Esophagus muscularis mucosa (tissue), 4 donors: ENCODE results near the gene IFNL2. TPM values are rescaled to one million over a fixed set of nuclear protein-coding genes. Genes with fewer than 3 reads are reported as not detected.
A peak's percentile ranks its signal among the peaks of the same experiment; 100 is the strongest.

Source experiments
- DNase-seq: peaks from one replicate; pipeline ENCODE4 v3.0.0-alpha.2; 2017; ENCODE audit errors: extremely low spot score
- H3K27ac ChIP-seq, 4 donors: fragments of 200-600 bp; sonication (generic); replicated peaks in 1 of 4; 1 replicate in 3 of 4; 2 replicates in 1 of 4; pipeline ENCODE4 v1.5.1; 2016 to 2019; ENCODE audit warnings: mild to moderate bottlenecking in 1 of 4
- H3K27me3 ChIP-seq, 4 donors: fragments of 200-600 bp; sonication (generic); one replicate each; pipeline versions ENCODE4 v1.5.1 to v1.6.0; 2016 to 2019
- H3K36me3 ChIP-seq, 4 donors: fragments of 200-600 bp; sonication (generic); one replicate each; pipeline ENCODE4 v1.5.1; 2016 to 2019
- H3K4me1 ChIP-seq, 4 donors: fragments of 200-600 bp; sonication (generic); one replicate each; pipeline ENCODE4 v1.5.1; 2016 to 2019
- H3K4me3 ChIP-seq, 4 donors: fragments of 200-600 bp; sonication (generic); 1 replicate in 2 of 4; 2 replicates in 2 of 4; pipeline ENCODE4 v1.5.1; 2016 to 2019; ENCODE audit warnings: mild to moderate bottlenecking in 4 of 4, moderate library complexity in 1 of 4
- H3K9me3 ChIP-seq, 4 donors: fragments of 200-600 bp; sonication (generic); 1 replicate in 3 of 4; 2 replicates in 1 of 4; pipeline ENCODE4 v1.5.1; 2016 to 2019
- EP300 ChIP-seq: sonication (generic); formaldehyde crosslinking; IDR thresholded peaks from one replicate; pipeline ENCODE4 v1.6.1; 2017; ENCODE audit warnings: antibody characterized with exemption
- POLR2A ChIP-seq: fragments of 450-650 bp; IDR thresholded peaks from one replicate; pipeline ENCODE4 v1.6.1; 2017; ENCODE audit warnings: antibody characterized with exemption, moderate library complexity, mild to moderate bottlenecking, low read depth
- POLR2AphosphoS5 ChIP-seq, 2 donors: sonication (generic); formaldehyde crosslinking; IDR thresholded peaks; one replicate each; pipeline ENCODE4 v1.6.1; 2017; ENCODE audit warnings: antibody characterized with exemption in 2 of 2
- WGBS: methylation state at CpG from one replicate; pipeline ENCODE4 v1.1.5; 2018; 5-methylcytosine and 5-hydroxymethylcytosine counted together
- intact Hi-C: fragments of 100-400 bp; cut with DNase I; formaldehyde crosslinking; loops from one replicate; pipeline ENCODE4 v1.15.1; 2023
- total RNA-seq, 4 donors: library from RNA; depleted of rRNA; stranded (reverse); fragments of >200 nt; gene quantifications; one replicate each; pipeline versions ENCODE4 v1.1.0 to v1.2.1, GENCODE V29; 2016
- TF ChIP-seq, protein P1 (sequence below), 3 experiments: fragments of 200-600 bp in 2 of 3; fragments of 450-650 bp in 1 of 3; sonication (generic) in 2 of 3; IDR thresholded peaks; one replicate each; pipeline ENCODE4 v1.5.1; 2017 to 2019; ENCODE audit warnings: antibody characterized with exemption in 3 of 3, mild to moderate bottlenecking in 2 of 3, moderate library complexity in 1 of 3

Gene IFNL2
- total RNA-seq, 4 donors from 2014 or later, result not detected

DNA sequence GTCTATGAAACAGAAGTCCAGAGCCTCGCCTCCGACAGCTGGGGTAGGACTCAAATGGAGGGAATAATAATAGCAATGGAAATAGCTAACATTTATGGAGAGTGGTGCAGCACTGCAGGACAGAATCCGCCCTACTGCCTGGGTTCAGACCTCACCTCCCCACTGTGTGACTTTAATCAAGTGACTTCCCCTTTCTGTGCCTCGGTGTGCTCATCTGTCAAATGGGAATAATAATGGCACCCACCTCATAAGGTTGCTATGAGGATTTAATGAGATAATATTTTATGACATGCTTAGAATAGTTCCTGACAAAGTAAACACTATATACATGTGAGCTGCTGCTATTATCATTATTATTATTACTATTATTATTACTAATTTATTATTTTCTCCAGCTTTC is 49.3 kb downstream of the IFNL2 start:
- peaks cover 4 to 17% (median 14%) of the 10 kb centered on the region in 4 donors for H3K4me1 ChIP-seq
- H3K4me3 ChIP-seq, result no peak overlapping the region
- H3K36me3 ChIP-seq, result peaks cover 0 to 25% (median 9%) of the 10 kb centered on the region in 4 donors
- H3K27me3 ChIP-seq, result peaks cover 0 to 19% (median 0%) of the 10 kb centered on the region in 4 donors
- TF ChIP-seq EP300 (no peak), POLR2A (no peak), POLR2AphosphoS5 (IDR thresholded peaks at IDR 0.05) (no peak)
- TF ChIP-seq, protein P1, sequence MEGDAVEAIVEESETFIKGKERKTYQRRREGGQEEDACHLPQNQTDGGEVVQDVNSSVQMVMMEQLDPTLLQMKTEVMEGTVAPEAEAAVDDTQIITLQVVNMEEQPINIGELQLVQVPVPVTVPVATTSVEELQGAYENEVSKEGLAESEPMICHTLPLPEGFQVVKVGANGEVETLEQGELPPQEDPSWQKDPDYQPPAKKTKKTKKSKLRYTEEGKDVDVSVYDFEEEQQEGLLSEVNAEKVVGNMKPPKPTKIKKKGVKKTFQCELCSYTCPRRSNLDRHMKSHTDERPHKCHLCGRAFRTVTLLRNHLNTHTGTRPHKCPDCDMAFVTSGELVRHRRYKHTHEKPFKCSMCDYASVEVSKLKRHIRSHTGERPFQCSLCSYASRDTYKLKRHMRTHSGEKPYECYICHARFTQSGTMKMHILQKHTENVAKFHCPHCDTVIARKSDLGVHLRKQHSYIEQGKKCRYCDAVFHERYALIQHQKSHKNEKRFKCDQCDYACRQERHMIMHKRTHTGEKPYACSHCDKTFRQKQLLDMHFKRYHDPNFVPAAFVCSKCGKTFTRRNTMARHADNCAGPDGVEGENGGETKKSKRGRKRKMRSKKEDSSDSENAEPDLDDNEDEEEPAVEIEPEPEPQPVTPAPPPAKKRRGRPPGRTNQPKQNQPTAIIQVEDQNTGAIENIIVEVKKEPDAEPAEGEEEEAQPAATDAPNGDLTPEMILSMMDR (IDR thresholded peaks at IDR 0.05), result no peak
- intact Hi-C loops, result no loop called here
- no peak overlapping the region for H3K27ac ChIP-seq
- no peaks in the 10 kb centered on the region for H3K9me3 ChIP-seq
- DNase-seq, result no peak
- 95% methylated on average over 4 of the region's 4 CpGs for WGBS

DNA sequence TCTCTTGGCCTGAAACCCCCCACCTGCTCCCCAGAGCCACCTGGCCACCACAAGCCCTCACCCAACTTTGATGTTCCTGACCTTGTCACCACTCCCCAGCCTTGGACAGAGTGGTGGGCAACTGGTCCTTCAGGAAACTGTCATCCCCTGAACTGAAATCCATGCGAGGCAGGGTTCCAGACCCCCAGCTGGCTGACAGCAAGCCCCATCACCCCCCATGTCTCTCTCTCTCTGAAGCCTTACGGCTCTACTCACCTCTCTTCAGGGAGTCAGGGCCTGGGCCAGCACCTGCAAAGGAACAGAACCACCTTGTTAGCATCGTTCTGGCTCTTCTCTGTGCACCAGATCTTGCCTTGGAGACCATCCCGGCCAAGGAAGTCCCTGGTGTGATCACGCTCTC is 49.9 kb downstream of the IFNL2 start:
- Histone ChIP-seq H3K36me3 (peaks cover 0 to 19% (median 9%) of the 10 kb centered on the region in 4 donors), H3K4me3 (no peak overlapping the region), H3K9me3 (no peaks in the 10 kb centered on the region), H3K27ac (no peak overlapping the region), H3K4me1 (peaks cover 4 to 17% (median 14%) of the 10 kb centered on the region in 4 donors), H3K27me3 (peaks cover 0 to 15% (median 0%) of the 10 kb centered on the region in 4 donors)
- no peak for TF ChIP-seq POLR2A
- TF ChIP-seq EP300, result no peak
- TF ChIP-seq, protein P1 (IDR thresholded peaks at IDR 0.05), result no peak
- TF ChIP-seq POLR2AphosphoS5 (IDR thresholded peaks at IDR 0.05), result no peak
- WGBS, result 91% methylated on average over 5 of the region's 5 CpGs
- intact Hi-C loops, result no loop called here
- DNase-seq, result no peak

DNA sequence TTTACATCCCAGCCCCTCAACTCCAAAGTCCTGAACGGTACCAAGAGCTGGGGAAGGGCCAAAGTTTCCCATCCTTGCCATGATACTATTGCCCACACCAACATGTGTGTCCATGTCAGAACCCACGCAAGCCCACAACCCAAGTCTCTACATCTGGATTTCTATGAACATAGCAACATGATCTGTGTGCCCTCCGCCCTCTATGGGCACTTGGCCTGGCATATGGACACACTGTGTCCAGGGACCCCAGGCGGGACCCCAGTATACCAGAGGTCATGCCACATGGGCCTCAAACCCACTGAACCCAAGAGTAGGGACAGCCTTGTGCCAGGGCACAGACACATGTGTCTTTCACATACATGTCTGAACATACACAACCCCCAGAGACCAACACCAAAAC is 50.5 kb downstream of the IFNL2 start:
- peaks cover 0 to 13% (median 0%) of the 10 kb centered on the region in 4 donors for H3K27me3 ChIP-seq
- H3K9me3 ChIP-seq, result no peaks in the 10 kb centered on the region
- 96% methylated on average over 3 of the region's 4 CpGs for WGBS
- H3K27ac ChIP-seq, result no peak overlapping the region
- intact Hi-C loops, result no loop called here
- peaks cover 0 to 16% (median 8%) of the 10 kb centered on the region in 4 donors for H3K36me3 ChIP-seq
- no peak for DNase-seq
- no peak overlapping the region for H3K4me3 ChIP-seq
- TF ChIP-seq POLR2AphosphoS5 (IDR thresholded peaks at IDR 0.05), result no peak
- peaks cover 4 to 17% (median 14%) of the 10 kb centered on the region in 4 donors for H3K4me1 ChIP-seq

DNA sequence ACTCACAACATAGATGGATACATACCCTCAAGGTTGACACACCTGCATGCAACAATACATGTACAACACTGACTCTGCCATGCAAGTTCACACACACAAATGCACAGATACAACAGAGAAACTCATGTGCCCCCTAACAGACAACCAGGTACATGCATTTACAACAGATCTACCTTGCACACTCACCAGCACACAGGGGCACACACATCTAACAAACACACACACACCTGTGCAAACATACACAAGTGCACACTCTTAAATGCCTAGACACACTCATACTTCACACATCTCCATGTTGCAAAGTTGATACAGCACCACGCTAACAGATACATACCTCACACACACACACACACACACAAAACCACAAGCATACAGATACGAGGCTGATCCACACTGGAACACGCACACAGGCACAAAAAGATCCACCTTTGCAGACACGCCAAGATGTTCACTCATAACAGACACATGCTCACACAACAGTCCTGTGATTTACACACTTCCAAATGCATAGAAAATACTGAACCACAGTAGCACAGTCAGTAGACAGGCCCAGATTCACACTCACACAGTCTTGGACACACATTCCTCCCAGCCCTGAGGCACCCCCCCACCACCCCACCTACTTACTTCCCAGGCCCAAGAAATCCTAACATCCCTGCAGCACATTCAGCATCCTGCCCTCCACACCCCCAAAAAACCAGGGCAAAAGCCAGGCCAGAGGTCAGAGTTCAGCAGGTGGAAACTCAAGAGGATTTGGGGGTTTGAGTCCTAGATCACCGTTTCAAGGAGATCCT is 51.1 kb downstream of the IFNL2 start:
- peaks cover 4 to 17% (median 14%) of the 10 kb centered on the region in 4 donors for H3K4me1 ChIP-seq
- DNase-seq, result no peak
- 71% methylated on average over 5 of the region's 5 CpGs for WGBS
- H3K36me3 ChIP-seq, result peaks cover 0 to 10% (median 5%) of the 10 kb centered on the region in 4 donors
- no peaks in the 10 kb centered on the region for H3K9me3 ChIP-seq
- no peak overlapping the region for H3K27ac ChIP-seq
- peak overlapping the region in 3 of 4 donors; percentile 53 to 68 (median 63) for H3K4me3 ChIP-seq
- no peak for TF ChIP-seq EP300
- TF ChIP-seq POLR2A, result no peak
- TF ChIP-seq, protein P1 (IDR thresholded peaks at IDR 0.05), result no peak
- no peak for TF ChIP-seq POLR2AphosphoS5 (IDR thresholded peaks at IDR 0.05)
- peaks cover 0 to 10% (median 0%) of the 10 kb centered on the region in 4 donors for H3K27me3 ChIP-seq
- intact Hi-C loops, result no loop called here

Other genes with a start within 250 kb of the IFNL2 start
- 10 to 100 TPM in 2 of 4 donors, 1 to 10 TPM in 1, under 1 TPM in 1; 0.83 to 14.1 (median 7.6) TPM for gene FBXO27, start 235.8 kb upstream of the IFNL2 start, total RNA-seq
- gene ACP7, start 184.0 kb upstream of the IFNL2 start, total RNA-seq, result not detected
- gene PAK4, start 142.6 kb upstream of the IFNL2 start, total RNA-seq, result 10 to 100 TPM in 2 of 4 donors, 1 to 10 TPM in 2; 8.3 to 18.4 (median 11.0) TPM
- under 1 TPM in 3 of 4 donors, not detected in 1; 0.17 to 0.42 (median 0.39) TPM for gene NCCRP1, start 71.4 kb upstream of the IFNL2 start, total RNA-seq
- not detected for gene SYCN, start 64.1 kb upstream of the IFNL2 start, total RNA-seq
- not detected for gene IFNL3, start 23.4 kb upstream of the IFNL2 start, total RNA-seq
- not detected for gene IFNL4, start 19.5 kb upstream of the IFNL2 start, total RNA-seq
- not detected for gene IFNL1, start 28.0 kb downstream of the IFNL2 start, total RNA-seq
- 1 to 10 TPM in 2 of 4 donors, under 1 TPM in 2; 0.50 to 2.5 (median 1.4) TPM for gene LRFN1, start 52.5 kb downstream of the IFNL2 start, total RNA-seq
- 10 to 100 TPM in 2 of 4 donors, 1 to 10 TPM in 2; 4.2 to 26.2 (median 12.0) TPM for gene GMFG, start 67.6 kb downstream of the IFNL2 start, total RNA-seq
- gene SAMD4B, start 74.0 kb downstream of the IFNL2 start, total RNA-seq, result 100 to 1,000 TPM in 2 of 4 donors, 10 to 100 TPM in 2; 59.8 to 138 (median 104) TPM
- gene PAF1, start 122.7 kb downstream of the IFNL2 start, total RNA-seq, result 10 to 100 TPM; 31.6 to 47.2 (median 41.5) TPM
- 10 to 100 TPM; 24.9 to 58.0 (median 38.3) TPM for gene MED29, start 123.0 kb downstream of the IFNL2 start, total RNA-seq
- gene ZFP36, start 138.5 kb downstream of the IFNL2 start, total RNA-seq, result 100 to 1,000 TPM; 135 to 577 (median 196) TPM
- 10 to 100 TPM; 16.7 to 38.4 (median 22.2) TPM for gene PLEKHG2, start 144.3 kb downstream of the IFNL2 start, total RNA-seq
- 1,000 to 10,000 TPM; 1,316 to 2,441 (median 1,971) TPM for gene RPS16, start 167.6 kb downstream of the IFNL2 start, total RNA-seq
- 100 to 1,000 TPM in 1 of 4 donors, 10 to 100 TPM in 3; 87.6 to 101 (median 91.5) TPM for gene SUPT5H, start 177.2 kb downstream of the IFNL2 start, total RNA-seq
- 10 to 100 TPM; 36.1 to 58.0 (median 51.3) TPM for gene TIMM50, start 212.4 kb downstream of the IFNL2 start, total RNA-seq
- not detected for gene DLL3, start 230.6 kb downstream of the IFNL2 start, total RNA-seq
- not detected for gene SELENOV, start 246.7 kb downstream of the IFNL2 start, total RNA-seq